Endodermal cell (in vitro differentiated cells): ENCODE measurements around the gene ZBTB20. TPM values are rescaled to one million over a fixed set of nuclear protein-coding genes. Genes with fewer than 3 reads are reported as not detected.

Experiments used
- DNase-seq: peaks from one replicate; pipeline ENCODE4 v3.0.0-alpha.2; 2017
- H3K27ac ChIP-seq: 2 replicates; pipeline ENCODE4 v1.5.1; 2013; ENCODE audit warnings: mild to moderate bottlenecking, low read depth, low read length, moderate library complexity
- H3K27me3 ChIP-seq: 2 replicates; pipeline ENCODE4 v1.6.1; 2013; ENCODE audit warnings: mild to moderate bottlenecking, low read length, moderate library complexity; ENCODE audit not compliant: insufficient read depth, control insufficient read depth, poor library complexity, severe bottlenecking
- H3K36me3 ChIP-seq: 2 replicates; pipeline ENCODE4 v1.7.0; 2013; ENCODE audit warnings: mild to moderate bottlenecking, low read length, moderate library complexity; ENCODE audit not compliant: control insufficient read depth, insufficient read depth
- H3K4me1 ChIP-seq: one replicate; pipeline ENCODE4 v1.7.0; 2013; ENCODE audit warnings: low read length; ENCODE audit not compliant: control insufficient read depth, insufficient read depth
- H3K4me3 ChIP-seq: 2 replicates; pipeline ENCODE4 v1.5.1; 2013; ENCODE audit warnings: mild to moderate bottlenecking, low read length, moderate library complexity
- H3K9ac ChIP-seq: 2 replicates; pipeline ENCODE4 v1.6.1; 2013; ENCODE audit warnings: mild to moderate bottlenecking, low read length, moderate library complexity; ENCODE audit not compliant: poor library complexity, severe bottlenecking; ENCODE audit errors: extremely low read depth
- H3K9me3 ChIP-seq: 2 replicates; pipeline ENCODE4 v1.6.1; 2013; ENCODE audit warnings: mild to moderate bottlenecking, low read length, moderate library complexity; ENCODE audit not compliant: control insufficient read depth
- H3K27ac Mint-ChIP-seq: 2 replicates; pipeline ENCODE4 v1.8.0; 2020; ENCODE audit warnings: mixed read lengths
- H3K27me3 Mint-ChIP-seq: 2 replicates; pipeline ENCODE4 v1.8.0; 2021; ENCODE audit warnings: mild to moderate bottlenecking, mixed read lengths; ENCODE audit not compliant: insufficient read depth
- H3K36me3 Mint-ChIP-seq: 2 replicates; pipeline ENCODE4 v1.8.0; 2020; ENCODE audit warnings: low read depth, mixed read lengths
- H3K4me1 Mint-ChIP-seq: 2 replicates; pipeline ENCODE4 v1.8.0; 2020; ENCODE audit warnings: mixed read lengths
- H3K4me3 Mint-ChIP-seq: 2 replicates; pipeline ENCODE4 v1.8.0; 2020; ENCODE audit warnings: mild to moderate bottlenecking, moderate library complexity, mixed read lengths
- H3K9me3 Mint-ChIP-seq: 2 replicates; pipeline ENCODE4 v1.8.0; 2020; ENCODE audit warnings: mild to moderate bottlenecking, mixed read lengths
- WGBS, 2 experiments: methylation state at CpG; one replicate each; pipeline versions ENCODE4 v1.1.5 to v1.1.7; 2013; ENCODE audit warnings: missing lambda C conversion rate in 2 of 2, mixed read lengths in 1 of 2; ENCODE audit not compliant: insufficient coverage in 1 of 2, insufficient read length in 1 of 2; 5-methylcytosine and 5-hydroxymethylcytosine counted together
- total RNA-seq, 2 donors: library from RNA; stranded (reverse); fragmentation: NEBNext Ultra II Directional in 1 of 2; extraction: Animal tissue kit (Norgen Biotek cat#: 25700) in 1 of 2; gene quantifications; 2 replicates in 1 of 2; 3 replicates in 1 of 2; pipeline ENCODE4 v1.2.1, GENCODE V29; 2021
- TF ChIP-seq, protein P1 (sequence below): fragments of 200-600 bp; sonication (generic); conservative IDR thresholded peaks from 2 replicates; pipeline ENCODE4 v1.5.0; 2021; ENCODE audit warnings: antibody characterized with exemption, mild to moderate bottlenecking

ZBTB20 gene
- total RNA-seq, 2 donors from 2014 or later = 1.6 to 2.9 TPM

DNA sequence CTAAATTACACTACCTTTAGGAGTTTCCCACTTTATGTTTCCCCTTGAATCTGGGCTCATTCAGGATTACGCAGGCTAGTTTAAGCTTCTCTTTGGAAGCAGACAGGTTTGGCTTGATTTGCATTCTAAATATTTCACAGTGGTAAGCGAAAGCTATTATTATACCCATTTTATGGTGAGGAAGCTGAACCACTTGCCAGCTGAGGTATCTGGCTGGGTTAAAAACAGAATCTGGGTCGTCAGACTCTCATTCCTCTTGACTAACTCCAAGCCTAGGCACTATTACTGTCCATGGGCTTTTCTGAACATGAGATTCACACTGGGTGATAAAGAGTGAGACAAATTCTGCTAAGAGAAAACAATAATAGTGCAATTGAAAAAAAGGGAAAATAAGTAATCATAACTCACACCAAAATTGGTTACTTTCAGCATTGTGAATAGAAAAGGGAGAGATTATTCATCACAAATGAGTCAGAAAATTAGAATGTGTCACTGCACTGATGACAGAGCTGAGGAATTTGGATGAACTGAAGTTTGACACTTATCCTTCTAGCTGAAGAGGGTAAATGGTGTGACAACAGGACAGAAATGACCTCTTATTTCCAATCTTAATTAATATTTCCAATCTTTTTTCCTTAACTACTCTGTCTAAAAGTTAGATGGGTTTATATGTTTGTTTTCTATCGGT is 642.0 kb downstream of the ZBTB20 start:
- no peak overlapping the region for H3K27ac ChIP-seq
- Mint-ChIP-seq H3K27me3 (no peaks in the 10 kb centered on the region), H3K4me1 (peaks cover 11% of the 10 kb centered on the region), H3K27ac (no peak overlapping the region), H3K4me3 (no peak overlapping the region), H3K36me3 (no peaks in the 10 kb centered on the region), H3K9me3 (no peaks in the 10 kb centered on the region)
- H3K9me3 ChIP-seq = no peaks in the 10 kb centered on the region
- no peak overlapping the region for H3K9ac ChIP-seq
- H3K4me3 ChIP-seq = no peak overlapping the region
- H3K4me1 ChIP-seq = no peaks in the 10 kb centered on the region
- WGBS, 2 experiments = 85 to 88% methylated on average over 3 to 4 of the region's 4 CpGs
- H3K36me3 ChIP-seq = no peaks in the 10 kb centered on the region
- H3K27me3 ChIP-seq = no peaks in the 10 kb centered on the region
- TF ChIP-seq, protein P1, sequence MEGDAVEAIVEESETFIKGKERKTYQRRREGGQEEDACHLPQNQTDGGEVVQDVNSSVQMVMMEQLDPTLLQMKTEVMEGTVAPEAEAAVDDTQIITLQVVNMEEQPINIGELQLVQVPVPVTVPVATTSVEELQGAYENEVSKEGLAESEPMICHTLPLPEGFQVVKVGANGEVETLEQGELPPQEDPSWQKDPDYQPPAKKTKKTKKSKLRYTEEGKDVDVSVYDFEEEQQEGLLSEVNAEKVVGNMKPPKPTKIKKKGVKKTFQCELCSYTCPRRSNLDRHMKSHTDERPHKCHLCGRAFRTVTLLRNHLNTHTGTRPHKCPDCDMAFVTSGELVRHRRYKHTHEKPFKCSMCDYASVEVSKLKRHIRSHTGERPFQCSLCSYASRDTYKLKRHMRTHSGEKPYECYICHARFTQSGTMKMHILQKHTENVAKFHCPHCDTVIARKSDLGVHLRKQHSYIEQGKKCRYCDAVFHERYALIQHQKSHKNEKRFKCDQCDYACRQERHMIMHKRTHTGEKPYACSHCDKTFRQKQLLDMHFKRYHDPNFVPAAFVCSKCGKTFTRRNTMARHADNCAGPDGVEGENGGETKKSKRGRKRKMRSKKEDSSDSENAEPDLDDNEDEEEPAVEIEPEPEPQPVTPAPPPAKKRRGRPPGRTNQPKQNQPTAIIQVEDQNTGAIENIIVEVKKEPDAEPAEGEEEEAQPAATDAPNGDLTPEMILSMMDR = no peak
- DNase-seq = no peak

DNA sequence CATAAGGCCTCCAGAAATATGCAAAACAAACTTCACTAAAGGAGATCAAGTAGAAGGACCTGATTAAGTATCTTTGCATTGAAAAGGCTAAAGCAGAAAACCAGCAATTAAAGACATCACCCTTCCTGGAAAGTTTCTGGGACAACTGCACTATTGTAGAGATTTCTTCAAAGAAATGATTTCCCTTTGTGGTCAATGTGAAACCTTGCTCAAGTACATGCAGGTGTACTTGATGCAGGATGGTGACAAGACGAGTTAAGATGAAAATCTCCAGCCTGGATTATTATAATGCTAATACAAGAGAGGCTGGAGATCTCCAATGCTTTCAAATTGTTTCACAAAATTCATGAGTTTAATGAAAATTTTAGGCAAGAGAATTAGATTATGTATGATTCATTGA is 644.9 kb downstream of the ZBTB20 start:
- Histone ChIP-seq H3K4me1 (no peaks in the 10 kb centered on the region), H3K27ac (no peak overlapping the region), H3K4me3 (no peak overlapping the region), H3K9me3 (no peaks in the 10 kb centered on the region), H3K9ac (no peak overlapping the region), H3K36me3 (no peaks in the 10 kb centered on the region), H3K27me3 (no peaks in the 10 kb centered on the region)
- no peaks in the 10 kb centered on the region for H3K27me3 Mint-ChIP-seq
- H3K9me3 Mint-ChIP-seq = no peaks in the 10 kb centered on the region
- H3K4me1 Mint-ChIP-seq = no peaks in the 10 kb centered on the region
- H3K36me3 Mint-ChIP-seq = no peaks in the 10 kb centered on the region
- WGBS, 2 experiments = 86 to 100% methylated on average over 1 of the region's 1 CpG
- TF ChIP-seq, protein P1 = no peak
- no peak for DNase-seq
- H3K4me3 Mint-ChIP-seq = no peak overlapping the region
- H3K27ac Mint-ChIP-seq = no peak overlapping the region

DNA sequence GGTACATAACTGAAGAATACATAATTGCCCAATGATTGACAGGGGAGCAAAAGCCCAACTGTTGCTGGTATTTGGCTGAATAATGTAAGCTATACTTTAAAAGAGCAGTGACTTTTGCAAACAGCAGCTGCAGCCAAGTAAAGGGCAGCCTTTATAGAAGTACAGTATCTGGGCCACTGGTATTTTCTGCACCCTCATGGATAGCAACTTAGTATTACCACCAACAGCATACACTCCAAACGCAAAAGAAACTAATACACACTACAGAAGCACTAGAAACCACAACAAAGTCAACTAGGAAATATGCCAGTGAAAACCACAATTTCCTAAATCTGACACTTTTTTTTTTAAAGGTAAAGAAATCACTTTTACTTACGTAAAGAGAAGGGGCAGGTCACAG is 647.1 kb downstream of the ZBTB20 start:
- no peaks in the 10 kb centered on the region for H3K36me3 ChIP-seq
- H3K27me3 ChIP-seq = no peaks in the 10 kb centered on the region
- no peaks in the 10 kb centered on the region for H3K9me3 ChIP-seq
- Mint-ChIP-seq H3K36me3 (no peaks in the 10 kb centered on the region), H3K27me3 (no peaks in the 10 kb centered on the region), H3K4me1 (no peaks in the 10 kb centered on the region), H3K4me3 (no peak overlapping the region), H3K9me3 (no peaks in the 10 kb centered on the region), H3K27ac (no peak overlapping the region)
- DNase-seq = no peak
- H3K4me1 ChIP-seq = no peaks in the 10 kb centered on the region
- no peak overlapping the region for H3K27ac ChIP-seq
- no peak overlapping the region for H3K4me3 ChIP-seq
- H3K9ac ChIP-seq = no peak overlapping the region
- TF ChIP-seq, protein P1 = no peak
- WGBS, 2 experiments = 84 to 100% methylated on average over 1 to 2 of the region's 2 CpGs
